ENCODE data around the gene FGF22.

DNA sequence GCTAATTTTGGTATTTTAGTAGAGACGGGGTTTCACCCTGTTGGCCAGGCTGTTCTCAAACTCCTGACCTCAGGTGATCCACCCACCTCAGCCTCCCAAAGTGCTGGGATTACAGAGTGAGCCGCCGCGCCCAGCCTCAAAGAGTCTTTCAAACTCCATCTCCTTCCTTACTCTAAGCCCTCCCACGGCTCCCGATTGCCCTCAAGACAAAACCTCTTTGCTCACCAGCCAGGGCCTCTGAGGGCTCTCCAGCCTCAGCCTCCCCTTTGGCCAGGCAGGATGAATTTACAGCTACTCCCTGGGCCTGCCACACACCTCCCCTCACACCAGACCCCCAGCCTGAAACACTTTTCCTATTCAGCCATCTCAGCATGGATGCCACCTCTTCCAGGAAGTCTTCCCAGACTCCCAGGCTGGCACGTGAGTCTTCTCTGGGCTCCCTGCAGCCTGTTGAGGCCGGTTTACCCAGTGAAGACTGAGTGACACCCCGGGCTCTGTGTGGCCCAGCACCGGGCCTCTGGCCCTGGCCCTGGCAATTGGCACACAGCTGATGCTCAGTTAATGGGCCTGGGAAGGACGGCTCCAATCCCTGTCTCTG lies 48.0 kb downstream of the FGF22 start:
- no peak for TF ChIP-seq POLR2AphosphoS5 (IDR thresholded peaks at IDR 0.05)
- TF ChIP-seq, protein P1, sequence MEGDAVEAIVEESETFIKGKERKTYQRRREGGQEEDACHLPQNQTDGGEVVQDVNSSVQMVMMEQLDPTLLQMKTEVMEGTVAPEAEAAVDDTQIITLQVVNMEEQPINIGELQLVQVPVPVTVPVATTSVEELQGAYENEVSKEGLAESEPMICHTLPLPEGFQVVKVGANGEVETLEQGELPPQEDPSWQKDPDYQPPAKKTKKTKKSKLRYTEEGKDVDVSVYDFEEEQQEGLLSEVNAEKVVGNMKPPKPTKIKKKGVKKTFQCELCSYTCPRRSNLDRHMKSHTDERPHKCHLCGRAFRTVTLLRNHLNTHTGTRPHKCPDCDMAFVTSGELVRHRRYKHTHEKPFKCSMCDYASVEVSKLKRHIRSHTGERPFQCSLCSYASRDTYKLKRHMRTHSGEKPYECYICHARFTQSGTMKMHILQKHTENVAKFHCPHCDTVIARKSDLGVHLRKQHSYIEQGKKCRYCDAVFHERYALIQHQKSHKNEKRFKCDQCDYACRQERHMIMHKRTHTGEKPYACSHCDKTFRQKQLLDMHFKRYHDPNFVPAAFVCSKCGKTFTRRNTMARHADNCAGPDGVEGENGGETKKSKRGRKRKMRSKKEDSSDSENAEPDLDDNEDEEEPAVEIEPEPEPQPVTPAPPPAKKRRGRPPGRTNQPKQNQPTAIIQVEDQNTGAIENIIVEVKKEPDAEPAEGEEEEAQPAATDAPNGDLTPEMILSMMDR (IDR thresholded peaks at IDR 0.05) = no peak

All from breast epithelium (tissue), 3 donors.